HL-60 (cell line): ENCODE data around the gene HSPA14.

Experiments
- DNase-seq, 2 experiments: peaks; one replicate each; pipeline ENCODE4 v3.0.0-alpha.2; 2010 to 2020; ENCODE audit warnings: low read depth in 1 of 2, low spot score in 1 of 2
- H3K27ac ChIP-seq: fragments of 250-450 bp; sonication (Bioruptor Pico); replicated peaks from 2 replicates; pipeline ENCODE4 v1.5.1; 2020; ENCODE audit warnings: mild to moderate bottlenecking, moderate library complexity
- H3K27me3 ChIP-seq: fragments of 250-450 bp; sonication (Bioruptor Pico); 2 replicates; pipeline ENCODE4 v1.5.1; 2021; ENCODE audit warnings: mild to moderate bottlenecking, moderate library complexity; ENCODE audit not compliant: insufficient read depth, poor library complexity, severe bottlenecking
- H3K4me3 ChIP-seq: replicated peaks from 2 replicates; pipeline ENCODE4 v1.5.1; 2011; ENCODE audit warnings: mild to moderate bottlenecking, control low read depth, low read length; ENCODE audit not compliant: insufficient read depth
- CTCF ChIP-seq: IDR thresholded peaks from one replicate; pipeline ENCODE4 v1.5.1; 2011; ENCODE audit warnings: low read length, control low read depth, inconsistent platforms; ENCODE audit not compliant: insufficient read depth
- GABPA ChIP-seq: IDR thresholded peaks from 2 replicates; pipeline ENCODE4 v1.6.1; 2012; ENCODE audit warnings: low read depth
- POLR2AphosphoS5 ChIP-seq: IDR thresholded peaks from 2 replicates; pipeline ENCODE4 v1.6.1; 2012; ENCODE audit warnings: low read depth
- REST ChIP-seq: IDR thresholded peaks from 2 replicates; pipeline ENCODE4 v1.6.1; 2012; ENCODE audit warnings: low read depth; ENCODE audit not compliant: insufficient replicate concordance
- SPI1 ChIP-seq: IDR thresholded peaks from 2 replicates; pipeline ENCODE4 v1.6.1; 2012; ENCODE audit warnings: low read depth, mild to moderate bottlenecking, borderline replicate concordance

The HSPA14 gene

GRCh38 chr10:14838582-14839304 is 637 bp downstream of the HSPA14 start:
- H3K4me3 ChIP-seq: peak overlapping the region; percentile 80
- TF ChIP-seq SPI1: no peak
- no peak for TF ChIP-seq POLR2AphosphoS5
- TF ChIP-seq REST: no peak
- no peak for TF ChIP-seq CTCF
- no peak for TF ChIP-seq GABPA
- no peaks in the 10 kb centered on the region for H3K27me3 ChIP-seq
- H3K27ac ChIP-seq: peak overlapping the region; percentile 94
- DNase-seq: peak in 1 of 2 experiments; percentile 6

- Histone ChIP-seq H3K27me3 (no peaks in the 10 kb centered on the region), H3K4me3 (peak overlapping the region; percentile 80), H3K27ac (peak overlapping the region; percentile 94)
- TF ChIP-seq REST (no peak), SPI1 (no peak), POLR2AphosphoS5 (no peak), GABPA (no peak), CTCF (no peak)
- peak in 1 of 2 experiments; percentile 20 for DNase-seq
These were observed 1.2 kb downstream of the HSPA14 start for GRCh38 chr10:14839305-14839695.

- DNase-seq: no peak
- no peak overlapping the region for H3K27ac ChIP-seq
- H3K27me3 ChIP-seq: no peaks in the 10 kb centered on the region
- no peak overlapping the region for H3K4me3 ChIP-seq
- TF ChIP-seq CTCF: no peak
- no peak for TF ChIP-seq SPI1
- TF ChIP-seq POLR2AphosphoS5: no peak
- no peak for TF ChIP-seq REST
- no peak for TF ChIP-seq GABPA
These were observed 2.1 kb downstream of the HSPA14 start for GRCh38 chr10:14840178-14840577.
